ENCODE results near the gene PGAP3. TPM values are rescaled to one million over a fixed set of nuclear protein-coding genes. Genes with fewer than 3 reads are reported as not detected.

Gene PGAP3
- total and polyA plus RNA-seq, 2 donors from 2014 or later = 33.8 to 48.5 TPM

GRCh38 chr17:39730095-39730921 is 42.5 kb upstream of the PGAP3 start, which contains the start of gene MIEN1:
Gene MIEN1 (minus strand): TSS chr17:39730532. CDS start chr17:39730495, 37 bp downstream.
- H3K4me1 ChIP-seq (ENCODE audit: control insufficient read depth in 2 of 3, insufficient read depth in 2 of 3, low read depth in 1 of 3, low read length in 3 of 3) = peaks cover 0 to 10% (median 8%) of the 10 kb centered on the region in 3 donors
- peak; percentile 77 for TF ChIP-seq CTCF (IDR thresholded peaks at IDR 0.05; ENCODE audit: borderline replicate concordance, extremely low read depth, insufficient read depth)
- peak within 1 kb of the TSS; percentile 43 to 82 (median 56) for H3K9ac ChIP-seq (ENCODE audit: low read length in 3 of 3)
- DNase-seq (peak; percentile 90 to 97 (median 94)), FAIRE-seq (no peak)
- H3K27me3 ChIP-seq (ENCODE audit: control insufficient read depth, insufficient read depth, low read length) = no peaks in the 10 kb centered on the region
- peak within 1 kb of the TSS; percentile 78 to 91 for H3K27ac ChIP-seq (ENCODE audit: low read depth in 2 of 2, low read length in 2 of 2)
- H3K9me3 ChIP-seq (ENCODE audit: control insufficient read depth in 2 of 3, insufficient read depth in 1 of 3, low read length in 3 of 3) = no peaks in the 10 kb centered on the region
- intact Hi-C loops (cut with DNase I) = no loop called here
- H3K4me3 ChIP-seq (ENCODE audit: low read length in 3 of 3) = peak within 1 kb of the TSS; percentile 55 to 82 (median 75)
- peaks cover 0 to 26% (median 8%) of the 10 kb centered on the region in 3 donors for H3K36me3 ChIP-seq (ENCODE audit: control insufficient read depth in 2 of 3, insufficient read depth in 3 of 3, low read length in 3 of 3)

DNA sequence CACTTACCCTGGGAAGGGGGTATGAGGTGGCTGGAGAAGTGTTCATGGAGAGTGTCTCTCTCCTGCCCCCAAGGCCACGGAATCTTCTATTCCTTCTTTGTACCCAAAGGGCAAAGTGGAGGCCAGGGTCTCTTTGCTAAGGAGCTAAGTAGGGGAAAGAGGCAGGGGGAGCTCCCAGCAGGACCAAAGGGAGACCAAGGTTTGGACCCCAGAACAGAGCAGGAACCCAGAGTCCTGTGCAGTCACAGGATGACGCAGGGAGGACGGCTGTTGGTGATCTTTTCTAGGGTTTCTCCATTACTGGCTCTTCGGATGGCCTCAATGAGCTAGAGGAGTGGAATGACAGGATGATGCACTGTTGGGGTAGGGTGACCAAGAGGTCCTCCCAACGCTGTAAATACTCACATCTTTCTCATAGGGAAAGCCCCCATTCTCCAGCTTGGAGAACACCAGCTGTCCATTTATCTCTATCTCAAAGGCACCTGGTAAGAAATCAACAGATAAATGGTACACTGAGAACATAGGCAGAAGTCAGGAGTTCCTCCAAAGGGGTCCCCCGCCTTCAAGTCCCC is 41.5 kb upstream of the PGAP3 start:
- Histone ChIP-seq H3K36me3 (ENCODE audit: control insufficient read depth in 2 of 3, insufficient read depth in 3 of 3, low read length in 3 of 3) (peaks cover 0 to 33% (median 14%) of the 10 kb centered on the region in 3 donors), H3K27me3 (ENCODE audit: control insufficient read depth, insufficient read depth, low read length) (no peaks in the 10 kb centered on the region), H3K9me3 (ENCODE audit: control insufficient read depth in 2 of 3, insufficient read depth in 1 of 3, low read length in 3 of 3) (no peaks in the 10 kb centered on the region), H3K4me3 (ENCODE audit: low read length in 3 of 3) (peak overlapping the region in 2 of 3 donors; percentile 75 to 82), H3K27ac (ENCODE audit: low read depth in 2 of 2, low read length in 2 of 2) (peak overlapping the region; percentile 78 to 91), H3K9ac (ENCODE audit: low read length in 3 of 3) (peak overlapping the region in 2 of 3 donors; percentile 56 to 82), H3K4me1 (ENCODE audit: control insufficient read depth in 2 of 3, insufficient read depth in 2 of 3, low read depth in 1 of 3, low read length in 3 of 3) (peaks cover 0 to 10% (median 8%) of the 10 kb centered on the region in 3 donors)
- FAIRE-seq (no peak), DNase-seq (no peak)
- TF ChIP-seq CTCF (IDR thresholded peaks at IDR 0.05; ENCODE audit: borderline replicate concordance, extremely low read depth, insufficient read depth) = no peak
- intact Hi-C loops (cut with DNase I) = no loop called here

DNA sequence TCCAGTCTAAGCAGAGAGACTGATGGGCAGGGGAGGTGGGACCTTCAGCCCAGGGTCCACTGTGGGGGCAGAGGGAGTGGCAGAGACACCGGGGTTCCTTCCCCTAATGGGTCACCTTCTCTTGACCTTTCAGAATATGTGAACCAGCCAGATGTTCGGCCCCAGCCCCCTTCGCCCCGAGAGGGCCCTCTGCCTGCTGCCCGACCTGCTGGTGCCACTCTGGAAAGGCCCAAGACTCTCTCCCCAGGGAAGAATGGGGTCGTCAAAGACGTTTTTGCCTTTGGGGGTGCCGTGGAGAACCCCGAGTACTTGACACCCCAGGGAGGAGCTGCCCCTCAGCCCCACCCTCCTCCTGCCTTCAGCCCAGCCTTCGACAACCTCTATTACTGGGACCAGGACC is 39.7 kb upstream of the PGAP3 start:
- no peak for FAIRE-seq
- intact Hi-C loops (cut with DNase I) = no loop called here
- H3K36me3 ChIP-seq (ENCODE audit: control insufficient read depth in 2 of 3, insufficient read depth in 3 of 3, low read length in 3 of 3) = peaks cover 0 to 40% (median 17%) of the 10 kb centered on the region in 3 donors

More for the DNA sequence above, 39.7 kb upstream of the PGAP3 start:
- DNase-seq = no peak
- no peaks in the 10 kb centered on the region for H3K27me3 ChIP-seq (ENCODE audit: control insufficient read depth, insufficient read depth, low read length)
- no peak overlapping the region for H3K27ac ChIP-seq (ENCODE audit: low read depth in 2 of 2, low read length in 2 of 2)
- no peak for TF ChIP-seq CTCF (IDR thresholded peaks at IDR 0.05; ENCODE audit: borderline replicate concordance, extremely low read depth, insufficient read depth)
- no peak overlapping the region for H3K4me3 ChIP-seq (ENCODE audit: low read length in 3 of 3)
- H3K9me3 ChIP-seq (ENCODE audit: control insufficient read depth in 2 of 3, insufficient read depth in 1 of 3, low read length in 3 of 3) = no peaks in the 10 kb centered on the region
- H3K9ac ChIP-seq (ENCODE audit: low read length in 3 of 3) = no peak overlapping the region
- peaks cover 0 to 10% (median 8%) of the 10 kb centered on the region in 3 donors for H3K4me1 ChIP-seq (ENCODE audit: control insufficient read depth in 2 of 3, insufficient read depth in 2 of 3, low read depth in 1 of 3, low read length in 3 of 3)

All from kidney (tissue), 14 donors.